Neural cell (in vitro differentiated cells): ENCODE data around the gene ESYT3. TPM values are rescaled to one million over a fixed set of nuclear protein-coding genes. Genes with fewer than 3 reads are reported as not detected.

Source experiments
- polyA plus RNA-seq: library from polyadenylated mRNA; depleted of rRNA; stranded (reverse); fragments of >200 nt; gene quantifications from 2 replicates; pipeline ENCODE4 v1.2.3, GENCODE V29; 2014

ESYT3 gene
- polyA plus RNA-seq, 1 donor from 2014 or later = 0.33 TPM

Other genes with a start within 250 kb of the ESYT3 start
- 85.6 and 90.6 TPM in 2 replicates for gene ARMC8, start 247.3 kb upstream of the ESYT3 start, polyA plus RNA-seq
- 17.4 and 40.3 TPM in 2 replicates for gene NME9, start 104.8 kb upstream of the ESYT3 start, polyA plus RNA-seq
- gene MRAS, start 86.0 kb upstream of the ESYT3 start, polyA plus RNA-seq = 52.8 and 65.7 TPM in 2 replicates
- 25.0 and 29.4 TPM in 2 replicates for gene CEP70, start 159.6 kb downstream of the ESYT3 start, polyA plus RNA-seq
- 1.1 and 3.1 TPM in 2 replicates for gene FAIM, start 174.2 kb downstream of the ESYT3 start, polyA plus RNA-seq